SU-DHL-6 (cell line): ENCODE measurements around the gene EXOC3L4.

ENCODE experiments used
- H2AFZ ChIP-seq: fragments of 200-600 bp; sonication (generic); 2 replicates; pipeline ENCODE4 v1.6.1; 2014; ENCODE audit warnings: low read depth, mild to moderate bottlenecking, moderate library complexity, mixed read lengths, antibody characterized with exemption, low read length; ENCODE audit not compliant: severe bottlenecking
- H3F3A ChIP-seq: fragments of 200-600 bp; shearing (Covaris generic); 2 replicates; pipeline ENCODE4 v1.6.0; 2016; ENCODE audit warnings: antibody characterized with exemption, mild to moderate bottlenecking; ENCODE audit not compliant: insufficient read depth
- H3K27ac ChIP-seq: fragments of 200-600 bp; sonication (generic); 2 replicates; pipeline ENCODE4 v1.5.1; 2016; ENCODE audit warnings: low read depth, mild to moderate bottlenecking, low read length, moderate library complexity, mixed read lengths
- H3K27me3 ChIP-seq: fragments of 200-600 bp; sonication (generic), shearing (Covaris generic); 2 replicates; pipeline ENCODE4 v1.6.0; 2014; ENCODE audit warnings: mild to moderate bottlenecking, low read length
- H3K36me3 ChIP-seq: fragments of 200-600 bp; sonication (generic); 2 replicates; pipeline ENCODE4 v1.6.1; 2014; ENCODE audit warnings: mild to moderate bottlenecking, low read length, mixed read lengths
- H3K4me2 ChIP-seq: fragments of 300-600, 200-600 bp; shearing (Covaris generic), sonication (generic); 2 replicates; pipeline ENCODE4 v1.6.0; 2014; ENCODE audit warnings: low read length, low read depth, mild to moderate bottlenecking; ENCODE audit not compliant: poor library complexity, severe bottlenecking
- H3K4me3 ChIP-seq: fragments of 200-600 bp; sonication (generic); 2 replicates; pipeline ENCODE4 v1.5.1; 2014; ENCODE audit warnings: antibody characterized with exemption, low read length, mild to moderate bottlenecking, mixed read lengths; ENCODE audit not compliant: insufficient read depth, poor library complexity, severe bottlenecking
- H3K79me2 ChIP-seq: fragments of 200-600 bp; sonication (generic); 2 replicates; pipeline ENCODE4 v1.6.1; 2014; ENCODE audit warnings: mild to moderate bottlenecking, low read length, moderate library complexity; ENCODE audit not compliant: insufficient read depth
- H3K9ac ChIP-seq: fragments of 200-600 bp; sonication (generic); 2 replicates; pipeline ENCODE4 v1.7.0; 2014; ENCODE audit warnings: mild to moderate bottlenecking, low read length
- H3K9me2 ChIP-seq: fragments of 200-600 bp; sonication (generic); replicated peaks from 2 replicates; pipeline ENCODE4 v1.6.1; 2014; ENCODE audit warnings: low read length; ENCODE audit not compliant: insufficient read depth
- H3K9me3 ChIP-seq: fragments of 200-600 bp; sonication (generic); 2 replicates; pipeline ENCODE4 v1.6.1; 2014; ENCODE audit warnings: low read length, mixed read lengths; ENCODE audit not compliant: insufficient read depth
- H4K20me1 ChIP-seq: fragments of 200-600 bp; sonication (generic); 2 replicates; pipeline ENCODE4 v1.6.1; 2014; ENCODE audit warnings: low read depth, mild to moderate bottlenecking, antibody characterized with exemption, low read length, moderate library complexity, mixed read lengths
- CTCF ChIP-seq: fragments of 200-600 bp; sonication (generic); IDR thresholded peaks from one replicate; pipeline ENCODE4 v1.5.1; 2017; ENCODE audit warnings: antibody characterized with exemption, mild to moderate bottlenecking, low read length, moderate library complexity; ENCODE audit not compliant: insufficient read depth, poor library complexity, severe bottlenecking
- EZH2phosphoT487 ChIP-seq: fragments of 200-600 bp; sonication (generic), shearing (Covaris generic); conservative IDR thresholded peaks from 2 replicates; pipeline ENCODE4 v1.6.1; 2018; ENCODE audit warnings: mild to moderate bottlenecking, antibody characterized with exemption, low read length, moderate library complexity, mixed read lengths

EXOC3L4 gene

GRCh38 chr14:103142721-103143302 lies 48.3 kb downstream of the EXOC3L4 start:
- no peak overlapping the region for H3K9ac ChIP-seq
- H3K4me3 ChIP-seq = no peak overlapping the region
- no peaks in the 10 kb centered on the region for H3K27me3 ChIP-seq
- H3K79me2 ChIP-seq = no peaks in the 10 kb centered on the region
- no peak overlapping the region for H3K27ac ChIP-seq
- no peak overlapping the region for H3K4me2 ChIP-seq
- no peaks in the 10 kb centered on the region for H3K36me3 ChIP-seq
- TF ChIP-seq CTCF (no peak), EZH2phosphoT487 (no peak)
- no peak overlapping the region for H2AFZ ChIP-seq
- no peaks in the 10 kb centered on the region for H3K9me2 ChIP-seq
- peaks cover 7% of the 10 kb centered on the region; the same call in 1 of the 2 replicates for H3F3A ChIP-seq
- H3K9me3 ChIP-seq = no peaks in the 10 kb centered on the region
- no peaks in the 10 kb centered on the region for H4K20me1 ChIP-seq

GRCh38 chr14:103143506-103143905 lies 49.0 kb downstream of the EXOC3L4 start:
- no peak overlapping the region for H3K4me2 ChIP-seq
- TF ChIP-seq CTCF (no peak), EZH2phosphoT487 (no peak)
- H3K9me3 ChIP-seq = no peaks in the 10 kb centered on the region
- H3K79me2 ChIP-seq = no peaks in the 10 kb centered on the region
- H3K4me3 ChIP-seq = no peak overlapping the region
- H3K27me3 ChIP-seq = no peaks in the 10 kb centered on the region
- no peaks in the 10 kb centered on the region for H3K36me3 ChIP-seq
- H3K9ac ChIP-seq = no peak overlapping the region
- H3K27ac ChIP-seq = no peak overlapping the region
- peaks cover 7% of the 10 kb centered on the region; the same call in 1 of the 2 replicates for H3F3A ChIP-seq
- H2AFZ ChIP-seq = no peak overlapping the region
- H3K9me2 ChIP-seq = no peaks in the 10 kb centered on the region
- H4K20me1 ChIP-seq = no peaks in the 10 kb centered on the region

- H3K9ac ChIP-seq = no peak overlapping the region
- no peaks in the 10 kb centered on the region for H3K9me3 ChIP-seq
- H4K20me1 ChIP-seq = no peaks in the 10 kb centered on the region
- no peaks in the 10 kb centered on the region for H3K36me3 ChIP-seq
- TF ChIP-seq EZH2phosphoT487 (no peak), CTCF (no peak)
- no peak overlapping the region for H3K27ac ChIP-seq
- H3K79me2 ChIP-seq = no peaks in the 10 kb centered on the region
- no peak overlapping the region for H3K4me3 ChIP-seq
- H2AFZ ChIP-seq = no peak overlapping the region
- peaks cover 7% of the 10 kb centered on the region; the same call in 1 of the 2 replicates for H3F3A ChIP-seq
- H3K9me2 ChIP-seq = no peaks in the 10 kb centered on the region
- no peaks in the 10 kb centered on the region for H3K27me3 ChIP-seq
- no peak overlapping the region for H3K4me2 ChIP-seq
Observed at GRCh38 chr14:103144085-103144484, 49.6 kb downstream of the EXOC3L4 start.
